HG03457 (cell line): ENCODE data around the gene ASL.
"Not testable (repeated sequence)": the region's sequence is repeated elsewhere in the genome, so short reads cannot be mapped to it uniquely, and the experiment has no call there.

Experiments used
- ATAC-seq: cut with Tn5 transposase; IDR thresholded peaks from one replicate; pipeline ENCODE4 v1.9.1; 2021; ENCODE audit warnings: moderate number of reproducible peaks; ENCODE audit not compliant: unreplicated experiment

Gene ASL

GRCh38 chr7:66072208-66072607, 3.4 kb upstream of the ASL start:
- ATAC-seq = not testable (repeated sequence)

DNA sequence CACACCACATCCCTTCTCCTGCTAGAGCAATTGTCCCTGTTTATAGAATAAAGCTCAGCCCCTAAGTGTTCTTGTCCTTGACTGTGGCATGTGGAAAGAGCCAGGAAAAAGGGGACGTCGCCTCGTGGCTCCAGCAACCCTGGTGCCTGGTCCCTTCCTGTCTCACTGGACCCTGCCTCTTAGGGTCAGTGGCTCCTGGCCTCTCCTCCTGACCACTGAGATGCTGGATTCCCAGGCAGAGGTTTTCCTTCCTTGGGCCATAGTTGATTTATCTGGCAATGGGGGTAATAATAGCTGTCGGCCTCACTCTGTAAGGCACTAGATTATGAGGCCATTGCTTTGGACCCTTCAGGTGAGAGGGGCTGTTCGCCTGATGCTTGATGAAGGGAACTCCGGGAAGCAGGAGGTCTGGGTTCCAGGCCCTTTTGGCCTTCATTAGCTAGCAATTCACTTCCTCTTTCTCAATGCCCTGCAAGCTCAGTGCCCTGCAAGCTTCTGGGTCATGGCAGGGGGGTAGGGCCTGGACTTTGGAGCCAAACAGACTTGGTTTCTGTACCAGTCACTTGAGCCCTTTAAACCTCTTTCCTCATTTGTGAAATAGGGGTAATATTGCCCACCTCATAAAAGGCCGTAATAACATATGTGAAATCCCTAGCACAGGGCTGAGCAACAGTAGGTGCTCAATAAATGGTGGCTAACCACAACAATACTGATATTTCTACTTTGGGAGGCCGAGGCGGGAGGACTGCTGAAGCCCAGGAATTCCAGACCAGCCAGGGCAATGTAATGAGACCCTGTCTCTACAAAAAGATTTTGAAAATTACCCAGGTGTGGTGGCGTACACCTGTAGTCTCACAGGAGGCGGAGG, 1.1 kb downstream of the ASL start:
- no peak for ATAC-seq

DNA sequence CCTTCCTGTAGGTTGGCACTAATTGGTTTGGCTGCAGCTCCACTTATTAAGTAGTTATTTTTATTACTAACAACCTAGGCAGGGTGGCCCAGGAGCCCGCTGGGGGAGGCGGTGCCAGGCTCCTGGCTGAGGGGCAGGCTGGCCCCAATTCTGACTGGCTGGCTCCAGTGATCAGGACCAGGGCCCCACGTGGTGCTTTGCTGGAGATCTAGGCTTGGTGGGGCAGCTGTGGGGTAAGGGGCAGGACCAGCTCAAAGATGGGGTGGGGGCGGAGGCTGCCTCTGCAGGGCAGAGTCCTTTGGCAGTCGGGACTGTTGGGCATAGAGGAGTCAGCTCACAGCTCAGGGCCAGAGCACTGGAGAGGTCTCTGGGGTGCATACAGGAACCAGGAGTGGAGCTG, 2.4 kb downstream of the ASL start:
- no peak for ATAC-seq

GRCh38 chr7:66082083-66082482, 6.5 kb downstream of the ASL start:
- no peak for ATAC-seq

GRCh38 chr7:66082886-66083415, 7.3 kb downstream of the ASL start:
- ATAC-seq = no peak

DNA sequence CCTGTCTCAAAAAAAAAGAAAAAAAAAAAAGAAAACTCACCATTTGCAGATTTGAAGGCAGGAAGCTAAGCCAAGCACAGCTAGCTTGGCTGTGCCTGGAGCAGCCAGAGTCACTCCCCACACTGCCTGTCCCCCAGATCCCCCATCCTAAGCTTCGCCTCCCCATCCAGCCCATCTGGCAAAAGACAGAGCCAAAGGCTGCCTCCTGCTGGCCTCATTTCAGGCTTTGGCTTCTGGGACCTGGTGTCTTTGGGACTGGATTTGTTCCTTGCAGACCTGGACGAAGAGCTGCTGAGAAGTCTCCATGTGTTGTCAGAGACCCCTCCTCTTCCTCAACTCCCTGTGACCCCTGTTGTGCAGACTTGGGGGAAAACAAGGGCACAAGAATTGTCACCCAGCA, 8.1 kb downstream of the ASL start:
- ATAC-seq = no peak

GRCh38 chr7:66088861-66089838, 13.5 kb downstream of the ASL start:
- ATAC-seq = no peak

DNA sequence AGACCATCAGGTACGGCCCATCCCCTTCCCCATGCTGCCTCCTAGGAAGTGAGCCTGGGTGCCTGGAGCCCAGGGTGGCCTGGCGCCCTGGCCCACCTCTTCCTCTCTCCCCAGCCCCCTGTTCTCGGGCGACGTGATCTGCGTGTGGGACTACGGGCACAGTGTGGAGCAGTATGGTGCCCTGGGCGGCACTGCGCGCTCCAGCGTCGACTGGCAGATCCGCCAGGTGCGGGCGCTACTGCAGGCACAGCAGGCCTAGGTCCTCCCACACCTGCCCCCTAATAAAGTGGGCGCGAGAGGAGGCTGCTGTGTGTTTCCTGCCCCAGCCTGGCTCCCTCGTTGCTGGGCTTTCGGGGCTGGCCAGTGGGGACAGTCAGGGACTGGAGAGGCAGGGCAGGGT, 17.0 kb downstream of the ASL start:
- no peak for ATAC-seq

- ATAC-seq = no peak
Measured at GRCh38 chr7:66095010-66095409, 19.4 kb downstream of the ASL start.

DNA sequence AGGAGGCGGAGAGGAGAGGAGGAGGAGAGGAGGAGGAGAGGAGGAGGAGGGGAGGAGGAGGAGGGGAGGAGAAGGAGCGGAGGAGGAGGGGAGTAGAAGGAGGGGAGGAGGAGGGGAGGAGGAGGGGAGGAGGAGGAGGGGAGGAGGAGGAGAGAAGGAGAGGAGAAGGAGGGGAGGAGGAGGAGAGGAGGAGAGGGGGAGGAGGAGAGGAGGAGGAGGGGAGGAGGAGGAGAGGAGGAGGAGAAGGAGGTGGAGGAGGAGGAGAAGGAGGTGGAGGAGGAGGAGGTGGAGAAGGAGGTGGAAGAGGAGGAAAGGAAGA, 23.6 kb downstream of the ASL start:
- no peak for ATAC-seq

DNA sequence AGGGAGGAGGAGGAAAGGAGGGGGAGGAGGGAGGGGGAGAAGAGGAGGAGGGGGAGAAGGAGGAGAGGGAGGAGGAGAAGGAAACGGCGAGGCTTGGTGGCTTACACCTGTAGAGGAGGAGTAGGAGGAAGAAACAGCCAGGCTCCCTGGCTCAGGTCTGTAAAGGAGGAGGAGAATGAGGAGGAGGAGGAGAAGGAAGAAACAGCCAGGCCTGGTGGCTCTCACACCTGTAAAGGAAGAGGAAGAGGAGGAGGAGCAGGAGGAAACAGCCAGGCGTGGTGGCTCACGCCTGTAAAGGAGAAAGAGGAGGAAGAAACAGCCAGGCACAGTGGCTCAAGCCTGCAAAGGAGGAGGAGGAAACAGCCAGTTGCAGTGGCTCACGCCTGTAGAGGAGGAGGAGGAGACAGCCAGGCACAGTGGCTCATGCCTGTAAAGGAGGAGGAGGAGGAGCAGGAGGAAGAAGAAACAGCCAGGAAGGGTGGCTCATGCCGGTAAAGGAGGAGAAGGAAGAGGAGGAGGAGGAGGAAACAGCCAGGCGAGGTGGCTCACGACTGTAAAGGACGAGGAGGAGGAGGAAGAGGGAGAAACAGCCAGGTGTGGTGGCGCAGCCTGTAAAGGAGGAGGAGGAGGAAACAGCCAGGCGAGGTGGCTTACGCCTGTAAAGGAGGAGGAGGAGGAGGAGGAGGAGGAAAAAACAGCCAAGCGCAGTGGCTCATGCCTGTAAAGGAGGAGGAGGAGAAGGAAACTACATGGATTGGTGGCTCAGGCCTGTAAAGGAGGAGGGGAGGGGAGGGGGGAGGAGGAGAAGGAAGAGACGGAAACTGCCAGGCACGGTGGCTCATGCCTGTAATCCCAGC, 24.2 kb downstream of the ASL start:
- peak; percentile 55 for ATAC-seq

GRCh38 chr7:66100408-66101050, 24.9 kb downstream of the ASL start:
- no peak for ATAC-seq

DNA sequence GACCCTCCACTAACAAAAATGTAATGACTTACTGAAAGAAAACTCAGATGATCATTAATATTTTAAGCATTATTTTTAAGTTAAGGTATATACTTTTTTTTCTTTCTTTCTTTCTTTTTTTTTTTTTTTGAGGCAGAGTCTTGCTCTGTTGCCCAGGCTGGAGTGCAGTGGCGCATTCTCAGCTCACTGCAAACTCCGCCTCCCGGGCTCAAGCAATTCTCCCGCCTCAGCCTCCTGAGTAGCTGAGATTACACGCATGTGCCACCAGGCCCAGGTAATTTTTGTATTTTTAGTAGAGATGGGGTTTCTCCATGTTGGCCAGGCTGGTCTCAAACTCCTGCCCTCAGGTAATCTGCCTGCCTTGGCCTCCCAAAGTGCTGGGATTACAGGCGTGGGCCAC, 26.5 kb downstream of the ASL start:
- ATAC-seq = not testable (repeated sequence)

DNA sequence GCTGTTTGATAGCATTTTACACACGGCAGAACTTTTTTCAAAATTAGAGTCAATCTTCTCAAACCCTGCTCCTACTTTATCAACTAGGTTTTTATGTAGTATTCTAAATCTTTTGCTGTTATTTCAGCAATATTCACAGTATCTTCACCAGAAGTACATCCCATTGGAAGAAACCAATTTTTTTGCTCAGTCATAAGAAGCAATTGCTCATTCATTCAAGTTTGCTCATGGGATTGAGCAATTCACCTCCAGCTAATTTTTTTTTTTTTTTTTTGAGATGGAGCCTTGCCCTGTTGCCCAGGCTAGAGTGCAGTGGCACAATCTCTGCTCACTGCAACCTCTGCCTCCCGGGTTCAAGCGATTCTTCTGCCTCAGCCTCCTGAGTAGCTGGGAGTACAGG, 28.4 kb downstream of the ASL start:
- not testable (repeated sequence) for ATAC-seq

DNA sequence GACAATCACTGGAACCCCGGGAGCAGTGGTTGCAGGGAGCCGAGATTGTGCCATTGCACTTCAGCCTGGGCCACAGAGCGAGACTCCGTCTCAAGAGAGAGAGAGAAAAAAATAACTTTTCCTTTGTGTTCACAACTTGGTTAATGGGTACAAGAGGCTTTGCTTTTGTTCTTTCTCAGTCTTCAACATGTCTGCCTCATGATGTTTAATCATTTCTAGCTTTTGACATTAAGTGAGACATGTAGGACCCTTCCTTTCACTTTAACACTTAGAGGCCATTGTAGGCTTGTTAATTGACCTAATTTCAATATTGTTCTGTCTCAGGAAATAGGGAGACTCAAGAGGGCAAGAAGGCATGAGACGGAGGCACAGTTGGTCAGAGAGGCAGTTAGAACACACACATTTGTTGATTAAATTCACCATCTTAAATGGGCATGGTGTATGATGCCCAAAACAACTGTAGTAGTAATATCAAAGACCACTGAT, 29.7 kb downstream of the ASL start:
- peak; percentile 62 for ATAC-seq

DNA sequence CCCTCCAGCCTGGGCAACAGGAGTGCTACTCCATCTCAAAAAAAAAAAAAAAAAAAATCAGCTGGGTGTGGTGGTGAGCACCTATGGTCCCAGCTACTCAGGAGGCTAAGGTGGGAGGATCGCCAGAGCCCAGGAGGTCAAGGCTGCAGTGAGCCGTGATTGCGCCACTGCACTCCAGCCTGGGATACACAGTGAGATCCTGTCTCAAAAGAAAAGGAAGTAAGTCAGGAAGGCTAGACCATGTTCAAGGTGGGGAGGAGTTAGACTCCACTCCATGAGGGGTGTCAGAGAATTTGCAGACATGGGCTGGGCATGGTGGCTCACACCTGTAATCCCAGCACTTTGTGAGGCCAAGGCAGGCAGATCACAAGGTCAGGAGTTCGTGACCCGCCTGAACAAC, 32.8 kb downstream of the ASL start:
- not testable (repeated sequence) for ATAC-seq

DNA sequence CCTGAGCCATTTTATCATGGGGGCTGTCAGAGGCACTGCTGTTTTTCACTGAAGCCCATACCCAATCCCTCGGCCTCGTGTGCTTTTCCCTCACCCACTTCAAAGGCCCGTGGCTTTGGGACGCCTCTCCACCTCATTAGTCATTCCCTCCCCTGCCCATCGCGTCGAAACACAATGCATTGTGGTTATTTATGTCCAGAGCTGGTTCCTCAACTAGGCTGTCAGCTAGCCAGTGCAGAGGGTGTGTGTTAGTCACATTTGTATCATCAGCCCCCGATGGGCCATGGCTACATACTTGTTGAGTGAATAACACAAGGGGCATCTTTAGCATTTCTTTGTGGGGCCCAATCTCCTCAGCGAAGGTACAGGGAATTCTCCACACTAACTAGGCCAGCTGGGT, 35.2 kb downstream of the ASL start:
- no peak for ATAC-seq

DNA sequence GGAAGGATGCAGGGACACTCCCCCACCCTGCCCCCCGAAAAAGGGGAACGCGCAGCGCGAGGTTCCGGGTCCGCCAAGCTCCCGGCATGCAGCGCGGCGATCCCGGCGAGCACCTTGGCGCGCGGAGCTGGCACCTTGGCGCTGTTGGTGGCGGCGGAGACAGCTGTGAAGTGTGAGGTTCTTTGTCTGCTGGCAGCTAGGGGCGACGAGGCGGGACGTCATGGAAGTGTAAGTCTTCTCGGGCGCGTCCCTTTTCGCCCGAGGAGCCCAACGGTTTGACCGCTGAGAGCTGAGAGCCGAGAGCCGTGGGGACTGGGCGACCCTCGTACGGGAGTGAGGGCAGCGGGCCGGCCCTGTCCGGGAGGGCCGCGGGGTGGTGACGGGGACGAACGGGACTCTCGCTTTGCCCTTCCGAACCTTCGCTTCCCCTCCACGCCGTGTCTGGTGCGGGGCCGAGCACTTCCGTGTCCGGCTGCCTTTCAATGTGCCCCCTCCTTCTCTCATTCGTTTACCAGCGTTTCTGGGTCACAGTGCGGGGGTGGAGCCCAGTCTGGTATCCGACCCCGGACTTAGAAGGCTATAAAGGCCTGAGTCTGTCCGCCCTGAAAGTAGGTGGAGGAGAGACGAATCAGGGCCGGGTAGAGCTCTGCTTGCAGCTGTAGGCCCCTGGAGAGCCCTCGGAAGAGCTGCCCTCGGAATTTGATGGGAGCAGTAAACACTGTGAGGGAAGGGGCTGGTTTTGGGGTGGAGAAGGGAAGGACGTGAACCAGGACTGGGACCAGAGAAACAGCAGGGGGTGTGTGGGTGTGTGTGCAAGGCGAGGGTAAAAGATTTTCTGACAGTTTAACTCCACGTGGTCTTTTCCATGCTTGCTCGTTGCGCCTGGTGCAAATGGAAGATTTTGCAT, 39.4 kb downstream of the ASL start, which contains the start of gene CRCP:
Gene CRCP (plus strand): TSS at position 105 of the 907 bp plus-strand sequence. CDS start 116 bp downstream, at position 221.
- ATAC-seq = peak; percentile 74
